Activated CD4-positive, alpha-beta T cell treated with anti-CD3 and anti-CD28 coated beads, Interleukin-2, amount 10 ng/mL, durations not matched to agents 24 days and 14 days (primary cell): Measurements from ENCODE around the gene LHFPL3. TPM values are rescaled to one million over a fixed set of nuclear protein-coding genes. Genes with fewer than 3 reads are reported as not detected.

Experiments
- DNase-seq: peaks from one replicate; pipeline ENCODE4 v3.0.0; 2022
- H3K27ac Mint-ChIP-seq: one replicate; pipeline ENCODE4 v1.8.0; 2022; ENCODE audit warnings: mild to moderate bottlenecking, mixed read lengths
- H3K27me3 Mint-ChIP-seq: one replicate; pipeline ENCODE4 v1.8.0; 2022; ENCODE audit warnings: mixed read lengths
- H3K36me3 Mint-ChIP-seq: one replicate; pipeline ENCODE4 v1.8.0; 2022; ENCODE audit warnings: low read depth, mild to moderate bottlenecking, mixed read lengths
- H3K4me1 Mint-ChIP-seq: one replicate; pipeline ENCODE4 v1.8.0; 2021; ENCODE audit warnings: mixed read lengths
- H3K4me3 Mint-ChIP-seq: one replicate; pipeline ENCODE4 v1.8.0; 2022; ENCODE audit warnings: mild to moderate bottlenecking, moderate library complexity, mixed read lengths
- H3K9me3 Mint-ChIP-seq: one replicate; pipeline ENCODE4 v1.8.0; 2021; ENCODE audit warnings: mixed read lengths
- intact Hi-C: fragments of 100-400 bp; cut with micrococcal nuclease; formaldehyde crosslinking; loops from one replicate; pipeline ENCODE4 v1.15.1; 2023
- total RNA-seq: library from RNA; stranded (reverse); gene quantifications from 2 replicates; pipeline ENCODE4 v1.2.3, GENCODE V29; 2022

The LHFPL3 gene
- total RNA-seq, 1 donor from 2014 or later, result not detected

GRCh38 chr7:104800307-104800706, 471.9 kb downstream of the LHFPL3 start:
- no peaks in the 10 kb centered on the region for H3K36me3 Mint-ChIP-seq
- H3K27me3 Mint-ChIP-seq, result peaks cover 13% of the 10 kb centered on the region
- no peak for DNase-seq
- H3K27ac Mint-ChIP-seq, result no peak overlapping the region
- H3K4me3 Mint-ChIP-seq, result no peak overlapping the region
- no peaks in the 10 kb centered on the region for H3K9me3 Mint-ChIP-seq
- intact Hi-C loops, result no loop called here
- no peaks in the 10 kb centered on the region for H3K4me1 Mint-ChIP-seq

GRCh38 chr7:104801022-104801421, 472.6 kb downstream of the LHFPL3 start:
- Mint-ChIP-seq H3K4me3 (no peak overlapping the region), H3K4me1 (no peaks in the 10 kb centered on the region), H3K27ac (no peak overlapping the region), H3K9me3 (no peaks in the 10 kb centered on the region), H3K36me3 (no peaks in the 10 kb centered on the region), H3K27me3 (peaks cover 11% of the 10 kb centered on the region)
- DNase-seq, result no peak
- intact Hi-C loops, result no loop called here

- Mint-ChIP-seq H3K27me3 (peaks cover 11% of the 10 kb centered on the region), H3K27ac (no peak overlapping the region), H3K4me3 (no peak overlapping the region), H3K4me1 (no peaks in the 10 kb centered on the region), H3K36me3 (no peaks in the 10 kb centered on the region), H3K9me3 (no peaks in the 10 kb centered on the region)
- DNase-seq, result no peak
- intact Hi-C loops, result no loop called here
Measured at GRCh38 chr7:104803931-104804330, 475.5 kb downstream of the LHFPL3 start.

GRCh38 chr7:104804696-104805095, 476.3 kb downstream of the LHFPL3 start:
- H3K9me3 Mint-ChIP-seq, result no peaks in the 10 kb centered on the region
- H3K27ac Mint-ChIP-seq, result no peak overlapping the region
- intact Hi-C loops, result no loop called here
- peaks cover 10% of the 10 kb centered on the region for H3K27me3 Mint-ChIP-seq
- no peaks in the 10 kb centered on the region for H3K4me1 Mint-ChIP-seq
- no peak for DNase-seq
- no peaks in the 10 kb centered on the region for H3K36me3 Mint-ChIP-seq
- H3K4me3 Mint-ChIP-seq, result no peak overlapping the region

GRCh38 chr7:104805449-104806317, 477.3 kb downstream of the LHFPL3 start:
- Mint-ChIP-seq H3K27ac (no peak overlapping the region), H3K4me3 (no peak overlapping the region)

GRCh38 chr7:104807671-104808070, 479.3 kb downstream of the LHFPL3 start:
- H3K27ac Mint-ChIP-seq, result no peak overlapping the region
- H3K27me3 Mint-ChIP-seq, result peaks cover 16% of the 10 kb centered on the region
- intact Hi-C loops, result no loop called here
- no peaks in the 10 kb centered on the region for H3K4me1 Mint-ChIP-seq
- H3K9me3 Mint-ChIP-seq, result no peaks in the 10 kb centered on the region
- DNase-seq, result no peak
- no peaks in the 10 kb centered on the region for H3K36me3 Mint-ChIP-seq
- no peak overlapping the region for H3K4me3 Mint-ChIP-seq

More at GRCh38 chr7:104805449-104806317, 477.3 kb downstream of the LHFPL3 start:
- DNase-seq, result no peak
- Mint-ChIP-seq H3K4me1 (no peaks in the 10 kb centered on the region), H3K9me3 (no peaks in the 10 kb centered on the region), H3K27me3 (peaks cover 16% of the 10 kb centered on the region), H3K36me3 (no peaks in the 10 kb centered on the region)
- intact Hi-C loops, result no loop called here

GRCh38 chr7:104809906-104810305, 481.5 kb downstream of the LHFPL3 start:
- Mint-ChIP-seq H3K4me3 (no peak overlapping the region), H3K27ac (no peak overlapping the region), H3K36me3 (no peaks in the 10 kb centered on the region), H3K4me1 (no peaks in the 10 kb centered on the region), H3K9me3 (no peaks in the 10 kb centered on the region), H3K27me3 (peaks cover 11% of the 10 kb centered on the region)
- no peak for DNase-seq
- intact Hi-C loops, result no loop called here

GRCh38 chr7:104814126-104814525, 485.7 kb downstream of the LHFPL3 start:
- no peak overlapping the region for H3K27ac Mint-ChIP-seq
- DNase-seq, result no peak
- H3K4me1 Mint-ChIP-seq, result no peaks in the 10 kb centered on the region
- no peaks in the 10 kb centered on the region for H3K9me3 Mint-ChIP-seq
- peaks cover 11% of the 10 kb centered on the region for H3K27me3 Mint-ChIP-seq
- H3K4me3 Mint-ChIP-seq, result no peak overlapping the region
- H3K36me3 Mint-ChIP-seq, result no peaks in the 10 kb centered on the region
- intact Hi-C loops, result no loop called here

- DNase-seq, result no peak
- intact Hi-C loops, result no loop called here
- H3K36me3 Mint-ChIP-seq, result no peaks in the 10 kb centered on the region
- no peak overlapping the region for H3K27ac Mint-ChIP-seq
- H3K9me3 Mint-ChIP-seq, result no peaks in the 10 kb centered on the region
- peaks cover 15% of the 10 kb centered on the region for H3K27me3 Mint-ChIP-seq
- H3K4me3 Mint-ChIP-seq, result no peak overlapping the region
- no peaks in the 10 kb centered on the region for H3K4me1 Mint-ChIP-seq
Measured at GRCh38 chr7:104814671-104815400, 486.4 kb downstream of the LHFPL3 start.

- Mint-ChIP-seq H3K4me3 (no peak overlapping the region), H3K9me3 (no peaks in the 10 kb centered on the region), H3K27me3 (peaks cover 10% of the 10 kb centered on the region), H3K36me3 (no peaks in the 10 kb centered on the region), H3K4me1 (no peaks in the 10 kb centered on the region), H3K27ac (no peak overlapping the region)
- no peak for DNase-seq
- intact Hi-C loops, result no loop called here
Measured at GRCh38 chr7:104816537-104816936, 488.1 kb downstream of the LHFPL3 start.

- Mint-ChIP-seq H3K27ac (no peak overlapping the region), H3K36me3 (no peaks in the 10 kb centered on the region), H3K27me3 (peaks cover 10% of the 10 kb centered on the region), H3K4me3 (no peak overlapping the region), H3K9me3 (no peaks in the 10 kb centered on the region), H3K4me1 (no peaks in the 10 kb centered on the region)
- intact Hi-C loops, result no loop called here
- no peak for DNase-seq
Measured at GRCh38 chr7:104818961-104819880, 490.8 kb downstream of the LHFPL3 start.

GRCh38 chr7:104820836-104821535, 492.6 kb downstream of the LHFPL3 start:
- Mint-ChIP-seq H3K36me3 (no peaks in the 10 kb centered on the region), H3K4me1 (no peaks in the 10 kb centered on the region), H3K4me3 (no peak overlapping the region), H3K9me3 (no peaks in the 10 kb centered on the region), H3K27me3 (peaks cover 10% of the 10 kb centered on the region), H3K27ac (no peak overlapping the region)
- no peak for DNase-seq
- intact Hi-C loops, result no loop called here

GRCh38 chr7:104823177-104823576, 494.8 kb downstream of the LHFPL3 start:
- no peaks in the 10 kb centered on the region for H3K4me1 Mint-ChIP-seq
- H3K4me3 Mint-ChIP-seq, result no peak overlapping the region
- no peak overlapping the region for H3K27ac Mint-ChIP-seq
- no peaks in the 10 kb centered on the region for H3K36me3 Mint-ChIP-seq
- intact Hi-C loops, result no loop called here
- DNase-seq, result no peak
- peaks cover 10% of the 10 kb centered on the region for H3K27me3 Mint-ChIP-seq
- H3K9me3 Mint-ChIP-seq, result no peaks in the 10 kb centered on the region
